Panc1 (cell line): ENCODE data around the gene KCNN2. TPM values are rescaled to one million over a fixed set of nuclear protein-coding genes. Genes with fewer than 3 reads are reported as not detected.

Experiments used
- ATAC-seq: fragments of 200-7000 bp; cut with Tn5 transposase; 2 replicates; pipeline ENCODE4 v1.9.1; 2020; ENCODE audit warnings: mild to moderate bottlenecking, moderate library complexity
- BruUV-seq: library from RNA; stranded (reverse); fragments of 400-500 nt; replicated peaks from 2 replicates; lab custom pipeline; 2021; lab: Mats Ljungman, UMichigan
- CTCF ChIA-PET: fragments of 300-600 bp; sonication (Branson Sonifier 250); formaldehyde crosslinking; loops from one replicate; lab custom pipeline; 2022; ENCODE audit warnings: antibody characterized with exemption; lab: Charles Lee
- POLR2A ChIA-PET: fragments of 300-600 bp; sonication (Branson Sonifier 250); formaldehyde crosslinking; loops from one replicate; lab custom pipeline; 2022; ENCODE audit warnings: antibody characterized with exemption; lab: Charles Lee
- DNase-seq: peaks from one replicate; pipeline ENCODE4 v3.0.0-alpha.2; 2010; ENCODE audit warnings: low read depth, low spot score
- H3K27ac ChIP-seq: 2 replicates; pipeline ENCODE4 v1.5.1; 2011; ENCODE audit warnings: mild to moderate bottlenecking, low read length, inconsistent platforms
- H3K27me3 ChIP-seq: fragments of 200-500 bp; sonication (Bioruptor generic); 2 replicates; pipeline ENCODE4 v1.6.0; 2014; ENCODE audit warnings: low read length, inconsistent platforms; ENCODE audit not compliant: control insufficient read depth, insufficient read depth
- H3K36me3 ChIP-seq: fragments of 200-500 bp; sonication (Bioruptor generic); 2 replicates; pipeline ENCODE4 v1.5.1; 2014; ENCODE audit warnings: inconsistent platforms, mild to moderate bottlenecking, low read length, moderate library complexity; ENCODE audit not compliant: control insufficient read depth, insufficient read depth
- H3K4me1 ChIP-seq: 2 replicates; pipeline ENCODE4 v1.5.1; 2011; ENCODE audit warnings: inconsistent platforms, mild to moderate bottlenecking, low read length, moderate library complexity; ENCODE audit not compliant: control insufficient read depth, insufficient read depth
- H3K4me3 ChIP-seq, 2 experiments: 2 replicates each; pipeline ENCODE4 v1.5.1; 2011 to 2012; ENCODE audit warnings: low read depth in 2 of 2, low read length in 2 of 2, mild to moderate bottlenecking in 2 of 2, inconsistent platforms in 1 of 2, moderate library complexity in 1 of 2
- H3K9me3 ChIP-seq: fragments of 200-500 bp; sonication (Bioruptor generic); 2 replicates; pipeline ENCODE4 v1.5.1; 2014; ENCODE audit warnings: low read depth, mild to moderate bottlenecking, inconsistent platforms, low read length, moderate library complexity; ENCODE audit not compliant: control insufficient read depth, insufficient read depth
- POLR2AphosphoS5 ChIP-seq: IDR thresholded peaks from 2 replicates; pipeline ENCODE4 v1.6.1; 2012; ENCODE audit warnings: mild to moderate bottlenecking, low read depth, low read length, moderate library complexity
- SIN3A ChIP-seq: IDR thresholded peaks from 2 replicates; pipeline ENCODE4 v1.6.1; 2012; ENCODE audit warnings: low read depth, mild to moderate bottlenecking, low read length, moderate library complexity, borderline replicate concordance; ENCODE audit not compliant: insufficient read depth
- TCF7L2 ChIP-seq: IDR thresholded peaks from 2 replicates; pipeline ENCODE4 v1.6.1; 2011; ENCODE audit warnings: mild to moderate bottlenecking, low read depth, low read length, inconsistent platforms
- in situ Hi-C: cut with HindIII; loops from 2 replicates; pipeline ENCODE4 v1.10.0; 2016; ENCODE audit warnings: low sequenced_read_pairs, low pct_unique_long_range_greater_than_20kb
- intact Hi-C: fragments of 100-400 bp; cut with micrococcal nuclease; formaldehyde crosslinking; loops from one replicate; pipeline ENCODE4 v1.10.0; 2022; ENCODE audit not compliant: unreplicated experiment
- total RNA-seq: library from RNA; stranded (reverse); gene quantifications from one replicate; pipeline ENCODE4 v1.2.1, GENCODE V29; 2021; ENCODE audit not compliant: unreplicated experiment
- TF ChIP-seq, protein P1 (sequence below), 2 experiments: IDR thresholded peaks; 2 replicates each; pipeline ENCODE4 v1.6.1; 2011 to 2012; ENCODE audit warnings: low read depth in 2 of 2, control low read depth in 1 of 2, low read length in 1 of 2, mild to moderate bottlenecking in 1 of 2, moderate library complexity in 1 of 2; ENCODE audit not compliant: insufficient read depth in 1 of 2
- TF ChIP-seq, protein P2 (sequence below): fragments of 450-650 bp; IDR thresholded peaks from 2 replicates; pipeline ENCODE4 v1.5.1; 2017; ENCODE audit warnings: mild to moderate bottlenecking

KCNN2 gene
- total RNA-seq, 1 experiment from 2014 or later, result not detected

DNA sequence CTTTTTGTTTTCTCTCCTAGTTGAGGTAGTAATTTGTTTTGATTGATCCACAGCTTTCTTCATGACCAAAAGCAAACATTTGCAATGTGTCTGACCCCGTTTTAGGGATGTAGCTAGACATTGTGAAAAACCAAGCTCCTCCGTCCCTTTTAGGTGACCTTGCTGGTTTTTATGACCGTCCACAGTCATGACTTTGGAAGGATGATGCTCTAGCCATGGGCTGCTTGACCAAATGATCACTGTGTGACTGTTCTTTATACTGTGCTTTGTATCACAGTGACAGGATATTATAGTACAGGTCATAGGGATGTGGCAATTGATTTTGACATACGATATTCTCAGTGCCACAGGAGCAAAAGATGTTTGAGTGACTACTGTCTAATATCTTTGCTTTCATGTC is 54.4 kb downstream of the KCNN2 start:
- CTCF ChIA-PET, result no interaction called here
- no peak overlapping the region for H3K27ac ChIP-seq
- DNase-seq (no peak), ATAC-seq (no peak)
- TF ChIP-seq POLR2AphosphoS5 (no peak), SIN3A (no peak), TCF7L2 (no peak)
- TF ChIP-seq, protein P1, sequence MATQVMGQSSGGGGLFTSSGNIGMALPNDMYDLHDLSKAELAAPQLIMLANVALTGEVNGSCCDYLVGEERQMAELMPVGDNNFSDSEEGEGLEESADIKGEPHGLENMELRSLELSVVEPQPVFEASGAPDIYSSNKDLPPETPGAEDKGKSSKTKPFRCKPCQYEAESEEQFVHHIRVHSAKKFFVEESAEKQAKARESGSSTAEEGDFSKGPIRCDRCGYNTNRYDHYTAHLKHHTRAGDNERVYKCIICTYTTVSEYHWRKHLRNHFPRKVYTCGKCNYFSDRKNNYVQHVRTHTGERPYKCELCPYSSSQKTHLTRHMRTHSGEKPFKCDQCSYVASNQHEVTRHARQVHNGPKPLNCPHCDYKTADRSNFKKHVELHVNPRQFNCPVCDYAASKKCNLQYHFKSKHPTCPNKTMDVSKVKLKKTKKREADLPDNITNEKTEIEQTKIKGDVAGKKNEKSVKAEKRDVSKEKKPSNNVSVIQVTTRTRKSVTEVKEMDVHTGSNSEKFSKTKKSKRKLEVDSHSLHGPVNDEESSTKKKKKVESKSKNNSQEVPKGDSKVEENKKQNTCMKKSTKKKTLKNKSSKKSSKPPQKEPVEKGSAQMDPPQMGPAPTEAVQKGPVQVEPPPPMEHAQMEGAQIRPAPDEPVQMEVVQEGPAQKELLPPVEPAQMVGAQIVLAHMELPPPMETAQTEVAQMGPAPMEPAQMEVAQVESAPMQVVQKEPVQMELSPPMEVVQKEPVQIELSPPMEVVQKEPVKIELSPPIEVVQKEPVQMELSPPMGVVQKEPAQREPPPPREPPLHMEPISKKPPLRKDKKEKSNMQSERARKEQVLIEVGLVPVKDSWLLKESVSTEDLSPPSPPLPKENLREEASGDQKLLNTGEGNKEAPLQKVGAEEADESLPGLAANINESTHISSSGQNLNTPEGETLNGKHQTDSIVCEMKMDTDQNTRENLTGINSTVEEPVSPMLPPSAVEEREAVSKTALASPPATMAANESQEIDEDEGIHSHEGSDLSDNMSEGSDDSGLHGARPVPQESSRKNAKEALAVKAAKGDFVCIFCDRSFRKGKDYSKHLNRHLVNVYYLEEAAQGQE (IDR thresholded peaks at IDR 0.05; ENCODE audit: insufficient read depth in 1 of 2, low read depth in 2 of 2, low read length in 1 of 2), result no peak
- TF ChIP-seq, protein P2, sequence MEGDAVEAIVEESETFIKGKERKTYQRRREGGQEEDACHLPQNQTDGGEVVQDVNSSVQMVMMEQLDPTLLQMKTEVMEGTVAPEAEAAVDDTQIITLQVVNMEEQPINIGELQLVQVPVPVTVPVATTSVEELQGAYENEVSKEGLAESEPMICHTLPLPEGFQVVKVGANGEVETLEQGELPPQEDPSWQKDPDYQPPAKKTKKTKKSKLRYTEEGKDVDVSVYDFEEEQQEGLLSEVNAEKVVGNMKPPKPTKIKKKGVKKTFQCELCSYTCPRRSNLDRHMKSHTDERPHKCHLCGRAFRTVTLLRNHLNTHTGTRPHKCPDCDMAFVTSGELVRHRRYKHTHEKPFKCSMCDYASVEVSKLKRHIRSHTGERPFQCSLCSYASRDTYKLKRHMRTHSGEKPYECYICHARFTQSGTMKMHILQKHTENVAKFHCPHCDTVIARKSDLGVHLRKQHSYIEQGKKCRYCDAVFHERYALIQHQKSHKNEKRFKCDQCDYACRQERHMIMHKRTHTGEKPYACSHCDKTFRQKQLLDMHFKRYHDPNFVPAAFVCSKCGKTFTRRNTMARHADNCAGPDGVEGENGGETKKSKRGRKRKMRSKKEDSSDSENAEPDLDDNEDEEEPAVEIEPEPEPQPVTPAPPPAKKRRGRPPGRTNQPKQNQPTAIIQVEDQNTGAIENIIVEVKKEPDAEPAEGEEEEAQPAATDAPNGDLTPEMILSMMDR, result no peak
- intact Hi-C loops, result no loop called here
- BruUV-seq, result no TSS peak
- H3K27me3 ChIP-seq, result peaks cover 2% of the 10 kb centered on the region; the same call in 1 of the 2 replicates
- POLR2A ChIA-PET, result no interaction called here
- in situ Hi-C loops, result no loop called here
- H3K4me3 ChIP-seq, result no peak overlapping the region
- H3K9me3 ChIP-seq, result no peaks in the 10 kb centered on the region
- H3K4me1 ChIP-seq, result no peaks in the 10 kb centered on the region
- H3K36me3 ChIP-seq, result no peaks in the 10 kb centered on the region

DNA sequence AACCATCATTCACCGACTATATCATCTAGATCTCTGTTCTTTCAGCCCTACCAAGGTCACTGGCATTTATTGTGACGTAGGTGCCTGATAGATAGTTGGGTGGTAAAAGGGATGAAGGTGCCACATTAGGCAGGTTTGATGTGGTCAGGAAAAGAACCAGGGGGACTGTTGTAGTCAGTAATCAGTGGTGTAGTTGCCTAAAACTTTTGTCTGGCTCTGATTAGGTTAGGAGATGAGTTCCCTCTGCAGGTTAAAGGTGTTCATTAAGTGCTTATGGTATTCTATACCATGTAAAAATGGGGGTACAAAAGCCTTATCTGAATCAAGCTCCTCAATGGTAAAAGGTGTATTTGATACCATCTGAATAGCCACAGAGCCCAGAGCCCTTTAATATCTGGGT is 55.6 kb downstream of the KCNN2 start:
- TF ChIP-seq SIN3A (no peak), TCF7L2 (no peak), POLR2AphosphoS5 (no peak)
- TF ChIP-seq, protein P1 (IDR thresholded peaks at IDR 0.05; ENCODE audit: insufficient read depth in 1 of 2, low read depth in 2 of 2, low read length in 1 of 2), result no peak
- TF ChIP-seq, protein P2, result no peak
- no peaks in the 10 kb centered on the region for H3K4me1 ChIP-seq
- H3K9me3 ChIP-seq, result no peaks in the 10 kb centered on the region
- intact Hi-C loops (no loop called here), in situ Hi-C loops (no loop called here)
- H3K27ac ChIP-seq, result no peak overlapping the region
- ATAC-seq, result no peak
- POLR2A ChIA-PET, result no interaction called here
- no peaks in the 10 kb centered on the region for H3K36me3 ChIP-seq
- no peak overlapping the region for H3K4me3 ChIP-seq
- peaks cover 2% of the 10 kb centered on the region; the same call in 1 of the 2 replicates for H3K27me3 ChIP-seq
- CTCF ChIA-PET, result no interaction called here
- BruUV-seq, result no TSS peak
- DNase-seq, result no peak
